Common myeloid progenitor, CD34-positive (primary cell): ENCODE data around the gene CNTN5.

Experiments used
- CTCF ChIA-PET: fragments of 350-600 bp; sonication (Branson Sonifier 250); formaldehyde crosslinking; loops from one replicate; lab custom pipeline; 2021; ENCODE audit warnings: antibody characterized with exemption; lab: Charles Lee
- POLR2A ChIA-PET: fragments of 350-600 bp; sonication (Branson Sonifier 250); formaldehyde crosslinking; loops from one replicate; lab custom pipeline; 2021; ENCODE audit warnings: antibody characterized with exemption; lab: Charles Lee
- DNase-seq, 3 donors: peaks; one replicate each; pipeline versions ENCODE4 v3.0.0 to v3.0.0-alpha.2; 2013
- H3K27ac ChIP-seq, 2 experiments: 1 replicate in 1 of 2; 2 replicates in 1 of 2; pipeline ENCODE4 v1.7.0; 2013; ENCODE audit warnings: inconsistent platforms in 2 of 2, low read length in 2 of 2, mild to moderate bottlenecking in 2 of 2, low read depth in 1 of 2, moderate library complexity in 1 of 2; ENCODE audit not compliant: severe bottlenecking in 2 of 2, insufficient read depth in 1 of 2, poor library complexity in 1 of 2
- H3K27me3 ChIP-seq, 5 experiments: replicated peaks in 2 of 5; 1 replicate in 3 of 5; 2 replicates in 2 of 5; pipeline versions ENCODE4 v1.6.1 to v1.7.0; 2013; ENCODE audit warnings: low read length in 4 of 5, mild to moderate bottlenecking in 2 of 5, moderate library complexity in 2 of 5, inconsistent platforms in 1 of 5; ENCODE audit not compliant: insufficient read depth in 5 of 5, control insufficient read depth in 4 of 5
- H3K36me3 ChIP-seq, 4 experiments: 1 replicate in 2 of 4; 2 replicates in 2 of 4; pipeline versions ENCODE4 v1.6.1 to v1.7.0; 2013; ENCODE audit warnings: low read length in 3 of 4, control low read depth in 1 of 4, mild to moderate bottlenecking in 1 of 4; ENCODE audit not compliant: control insufficient read depth in 4 of 4, insufficient read depth in 4 of 4
- H3K4me1 ChIP-seq, 4 experiments: 1 replicate in 3 of 4; 2 replicates in 1 of 4; pipeline versions ENCODE4 v1.6.1 to v1.7.1; 2013; ENCODE audit warnings: low read length in 3 of 4, mild to moderate bottlenecking in 3 of 4, control low read depth in 1 of 4, inconsistent platforms in 1 of 4, moderate library complexity in 1 of 4; ENCODE audit not compliant: control insufficient read depth in 4 of 4, insufficient read depth in 4 of 4; ENCODE audit errors: control extremely low read depth in 1 of 4
- H3K4me3 ChIP-seq, 7 experiments: 1 replicate in 4 of 7; 2 replicates in 3 of 7; pipeline versions ENCODE4 v1.5.1 to v1.7.0; 2013; ENCODE audit warnings: mild to moderate bottlenecking in 7 of 7, low read length in 6 of 7, moderate library complexity in 6 of 7, inconsistent platforms in 2 of 7, low read depth in 2 of 7, control low read depth in 1 of 7; ENCODE audit not compliant: insufficient read depth in 4 of 7, control insufficient read depth in 1 of 7; ENCODE audit errors: extremely low read depth in 1 of 7
- H3K9me3 ChIP-seq, 5 experiments: 1 replicate in 4 of 5; 2 replicates in 1 of 5; pipeline versions ENCODE4 v1.6.1 to v1.7.1; 2013; ENCODE audit warnings: low read length in 4 of 5, mild to moderate bottlenecking in 2 of 5, inconsistent platforms in 1 of 5, low read depth in 1 of 5, moderate library complexity in 1 of 5; ENCODE audit not compliant: control insufficient read depth in 4 of 5, insufficient read depth in 2 of 5; ENCODE audit errors: control extremely low read depth in 1 of 5
- WGBS: methylation state at CpG from one replicate; pipeline ENCODE4 v1.1.5; 2013; ENCODE audit not compliant: insufficient coverage; 5-methylcytosine and 5-hydroxymethylcytosine counted together

Gene CNTN5

GRCh38 chr11:99638073-99638553 lies 617.4 kb downstream of the CNTN5 start:
- Histone ChIP-seq H3K4me1 (no peaks in the 10 kb centered on the region), H3K27me3 (no peaks in the 10 kb centered on the region), H3K4me3 (no peak overlapping the region), H3K9me3 (no peaks in the 10 kb centered on the region), H3K36me3 (no peaks in the 10 kb centered on the region), H3K27ac (no peak overlapping the region)
- DNase-seq: no peak
- ChIA-PET CTCF (no interaction called here), POLR2A (no interaction called here)
- 100% methylated on average over 3 of the region's 5 CpGs for WGBS

GRCh38 chr11:99640671-99641070 lies 619.9 kb downstream of the CNTN5 start:
- ChIA-PET POLR2A (no interaction called here), CTCF (no interaction called here)

GRCh38 chr11:99645934-99646333 lies 625.2 kb downstream of the CNTN5 start:
- H3K36me3 ChIP-seq: no peaks in the 10 kb centered on the region
- H3K4me3 ChIP-seq: no peak overlapping the region
- no peaks in the 10 kb centered on the region for H3K4me1 ChIP-seq
- H3K27me3 ChIP-seq: no peaks in the 10 kb centered on the region
- ChIA-PET CTCF (no interaction called here), POLR2A (no interaction called here)
- no peak overlapping the region for H3K27ac ChIP-seq
- WGBS: 100% methylated on average over 2 of the region's 2 CpGs
- no peaks in the 10 kb centered on the region for H3K9me3 ChIP-seq
- DNase-seq: no peak

More at GRCh38 chr11:99640671-99641070, 619.9 kb downstream of the CNTN5 start:
- Histone ChIP-seq H3K9me3 (no peaks in the 10 kb centered on the region), H3K27me3 (no peaks in the 10 kb centered on the region), H3K36me3 (no peaks in the 10 kb centered on the region), H3K4me1 (no peaks in the 10 kb centered on the region), H3K27ac (no peak overlapping the region), H3K4me3 (no peak overlapping the region)
- DNase-seq: no peak

- no peaks in the 10 kb centered on the region for H3K4me1 ChIP-seq
- no peak overlapping the region for H3K27ac ChIP-seq
- H3K9me3 ChIP-seq: no peaks in the 10 kb centered on the region
- ChIA-PET POLR2A (no interaction called here), CTCF (no interaction called here)
- no peak for DNase-seq
- H3K4me3 ChIP-seq: no peak overlapping the region
- WGBS: 75% methylated on average over 1 of the region's 2 CpGs
- no peaks in the 10 kb centered on the region for H3K27me3 ChIP-seq
- no peaks in the 10 kb centered on the region for H3K36me3 ChIP-seq
Measured at GRCh38 chr11:99670067-99670676, 649.4 kb downstream of the CNTN5 start.

- Histone ChIP-seq H3K27ac (no peak overlapping the region), H3K9me3 (no peaks in the 10 kb centered on the region), H3K4me3 (no peak overlapping the region), H3K27me3 (no peaks in the 10 kb centered on the region), H3K4me1 (no peaks in the 10 kb centered on the region), H3K36me3 (no peaks in the 10 kb centered on the region)
- CTCF ChIA-PET: no interaction called here
- WGBS: 81% methylated on average over 3 of the region's 8 CpGs
- no peak for DNase-seq
- POLR2A ChIA-PET: no interaction called here
Measured at GRCh38 chr11:99671808-99672409, 651.2 kb downstream of the CNTN5 start.

- H3K27ac ChIP-seq: no peak overlapping the region
- H3K27me3 ChIP-seq: no peaks in the 10 kb centered on the region
- no peak overlapping the region for H3K4me3 ChIP-seq
- WGBS: no CpG with 5 or more reads among the region's 4 CpGs
- H3K36me3 ChIP-seq: no peaks in the 10 kb centered on the region
- ChIA-PET POLR2A (no interaction called here), CTCF (no interaction called here)
- no peaks in the 10 kb centered on the region for H3K4me1 ChIP-seq
- no peak for DNase-seq
- no peaks in the 10 kb centered on the region for H3K9me3 ChIP-seq
Measured at GRCh38 chr11:99676292-99676691, 655.5 kb downstream of the CNTN5 start.

- POLR2A ChIA-PET: no interaction called here
- H3K9me3 ChIP-seq: no peaks in the 10 kb centered on the region
- no peaks in the 10 kb centered on the region for H3K27me3 ChIP-seq
- CTCF ChIA-PET: no interaction called here
- H3K27ac ChIP-seq: no peak overlapping the region
- H3K4me3 ChIP-seq: no peak overlapping the region
- no peaks in the 10 kb centered on the region for H3K4me1 ChIP-seq
- no CpG with 5 or more reads among the region's 1 CpG for WGBS
- DNase-seq: no peak
- H3K36me3 ChIP-seq: no peaks in the 10 kb centered on the region
Measured at GRCh38 chr11:99682171-99682570, 661.4 kb downstream of the CNTN5 start.
